Calu3 (cell line): ENCODE data around the gene CCSER1. TPM values are rescaled to one million over a fixed set of nuclear protein-coding genes. Genes with fewer than 3 reads are reported as not detected.

Experiments
- BruUV-seq: library from RNA; stranded (reverse); fragments of 400-500 nt; replicated peaks from 2 replicates; lab custom pipeline; 2021; lab: Mats Ljungman, UMichigan
- CTCF ChIA-PET: fragments of 300-600 bp; sonication (Branson Sonifier 250); formaldehyde crosslinking; loops from one replicate; lab custom pipeline; 2022; ENCODE audit warnings: antibody characterized with exemption; lab: Charles Lee
- DNase-seq: peaks from one replicate; pipeline ENCODE4 v3.0.0; 2022
- H3K27ac Mint-ChIP-seq: one replicate; pipeline ENCODE4 v1.8.0; 2022; ENCODE audit warnings: mixed read lengths; ENCODE audit not compliant: unreplicated experiment
- H3K27me3 Mint-ChIP-seq: one replicate; pipeline ENCODE4 v1.8.0; 2022; ENCODE audit warnings: mixed read lengths; ENCODE audit not compliant: unreplicated experiment
- H3K36me3 Mint-ChIP-seq: one replicate; pipeline ENCODE4 v1.8.0; 2022; ENCODE audit warnings: mild to moderate bottlenecking, moderate library complexity, mixed read lengths; ENCODE audit not compliant: insufficient read depth, unreplicated experiment
- H3K4me1 Mint-ChIP-seq: one replicate; pipeline ENCODE4 v1.8.0; 2022; ENCODE audit warnings: mild to moderate bottlenecking, low read depth, mixed read lengths; ENCODE audit not compliant: unreplicated experiment
- H3K4me3 Mint-ChIP-seq: one replicate; pipeline ENCODE4 v1.8.0; 2022; ENCODE audit warnings: mild to moderate bottlenecking, low read depth, moderate library complexity, mixed read lengths; ENCODE audit not compliant: unreplicated experiment
- H3K9me3 Mint-ChIP-seq: one replicate; pipeline ENCODE4 v1.8.0; 2022; ENCODE audit warnings: low read depth, mixed read lengths; ENCODE audit not compliant: unreplicated experiment
- CTCF ChIP-seq: fragments of 200-600 bp; IDR thresholded peaks from one replicate; pipeline ENCODE4 v1.8.0; 2022; ENCODE audit warnings: antibody characterized with exemption; ENCODE audit not compliant: unreplicated experiment
- intact Hi-C: fragments of 100-400 bp; cut with micrococcal nuclease; formaldehyde crosslinking; loops from one replicate; pipeline ENCODE4 v1.10.0; 2022; ENCODE audit not compliant: unreplicated experiment
- total RNA-seq: library from RNA; stranded (reverse); gene quantifications from 2 replicates; pipeline ENCODE4 v1.2.3, GENCODE V29; 2022

The CCSER1 gene
- total RNA-seq, 1 experiment from 2014 or later = 6.2 TPM

- Mint-ChIP-seq H3K9me3 (no peaks in the 10 kb centered on the region), H3K36me3 (no peaks in the 10 kb centered on the region), H3K4me3 (no peak overlapping the region), H3K4me1 (no peaks in the 10 kb centered on the region), H3K27ac (no peak overlapping the region), H3K27me3 (no peaks in the 10 kb centered on the region)
- no TSS peak for BruUV-seq
- intact Hi-C loops = no loop called here
- CTCF ChIA-PET = no interaction called here
- TF ChIP-seq CTCF = no peak
- no peak for DNase-seq
These were observed 1450.7 kb downstream of the CCSER1 start for GRCh38 chr4:91577864-91578263.

- no peaks in the 10 kb centered on the region for H3K4me1 Mint-ChIP-seq
- H3K27me3 Mint-ChIP-seq = no peaks in the 10 kb centered on the region
- no peak overlapping the region for H3K27ac Mint-ChIP-seq
- intact Hi-C loops = no loop called here
- H3K9me3 Mint-ChIP-seq = no peaks in the 10 kb centered on the region
- no peak for TF ChIP-seq CTCF
- no peaks in the 10 kb centered on the region for H3K36me3 Mint-ChIP-seq
- CTCF ChIA-PET = no interaction called here
- DNase-seq = no peak
- no peak overlapping the region for H3K4me3 Mint-ChIP-seq
- BruUV-seq = no TSS peak
These were observed 1463.1 kb downstream of the CCSER1 start for GRCh38 chr4:91590260-91590659.

GRCh38 chr4:91592125-91592524 is 1464.9 kb downstream of the CCSER1 start:
- Mint-ChIP-seq H3K27ac (no peak overlapping the region), H3K27me3 (no peaks in the 10 kb centered on the region), H3K4me1 (no peaks in the 10 kb centered on the region), H3K4me3 (no peak overlapping the region), H3K36me3 (no peaks in the 10 kb centered on the region), H3K9me3 (no peaks in the 10 kb centered on the region)
- DNase-seq = no peak
- TF ChIP-seq CTCF = no peak
- BruUV-seq = no TSS peak
- CTCF ChIA-PET = no interaction called here
- intact Hi-C loops = no loop called here

- Mint-ChIP-seq H3K4me1 (no peaks in the 10 kb centered on the region), H3K27me3 (no peaks in the 10 kb centered on the region), H3K4me3 (no peak overlapping the region), H3K36me3 (no peaks in the 10 kb centered on the region), H3K27ac (no peak overlapping the region), H3K9me3 (no peaks in the 10 kb centered on the region)
- no peak for TF ChIP-seq CTCF
- CTCF ChIA-PET = no interaction called here
- no peak for DNase-seq
- intact Hi-C loops = no loop called here
- no TSS peak for BruUV-seq
These were observed 1469.5 kb downstream of the CCSER1 start for GRCh38 chr4:91596718-91597117.

GRCh38 chr4:91598696-91599095 is 1471.5 kb downstream of the CCSER1 start:
- H3K36me3 Mint-ChIP-seq = no peaks in the 10 kb centered on the region
- TF ChIP-seq CTCF = no peak
- CTCF ChIA-PET = no interaction called here
- no TSS peak for BruUV-seq
- no peak for DNase-seq
- no peak overlapping the region for H3K4me3 Mint-ChIP-seq
- H3K4me1 Mint-ChIP-seq = no peaks in the 10 kb centered on the region
- intact Hi-C loops = no loop called here
- no peaks in the 10 kb centered on the region for H3K9me3 Mint-ChIP-seq
- H3K27ac Mint-ChIP-seq = no peak overlapping the region
- H3K27me3 Mint-ChIP-seq = no peaks in the 10 kb centered on the region
